Ovary (tissue), 9 donors: ENCODE measurements around the gene RAC2. TPM values are rescaled to one million over a fixed set of nuclear protein-coding genes. Genes with fewer than 3 reads are reported as not detected.

ENCODE experiments used
- DNase-seq, 5 donors: peaks; one replicate each; pipeline ENCODE4 v3.0.0-alpha.2; 2019 to 2020
- H3K27ac ChIP-seq, 2 donors: fragments of 200-600 bp; one replicate each; pipeline versions ENCODE4 v1.5.1 to v1.8.0; 2019 to 2022
- H3K27me3 ChIP-seq: fragments of 200-600 bp; one replicate; pipeline ENCODE4 v1.8.0; 2022
- H3K36me3 ChIP-seq: fragments of 200-600 bp; sonication (generic); one replicate; pipeline ENCODE4 v1.5.1; 2019
- H3K4me1 ChIP-seq: one replicate; pipeline ENCODE4 v1.8.1; 2013; ENCODE audit warnings: mild to moderate bottlenecking, moderate library complexity; ENCODE audit not compliant: insufficient read depth
- H3K4me3 ChIP-seq: fragments of 200-600 bp; sonication (generic); one replicate; pipeline ENCODE4 v1.5.1; 2017
- H3K9me3 ChIP-seq, 2 donors: fragments of 200-600 bp in 1 of 2; sonication (generic) in 1 of 2; one replicate each; pipeline versions ENCODE4 v1.5.1 to v1.8.1; 2013 to 2019; ENCODE audit warnings: mild to moderate bottlenecking in 1 of 2, moderate library complexity in 1 of 2
- CTCF ChIP-seq, 3 donors: fragments of 450-650 bp in 2 of 3; fragments of 200-600 bp in 1 of 3; IDR thresholded peaks; one replicate each; pipeline versions ENCODE4 v1.5.1 to v1.8.0; 2016 to 2022; ENCODE audit warnings: antibody characterized with exemption in 3 of 3, mild to moderate bottlenecking in 1 of 3
- EP300 ChIP-seq: sonication (generic); formaldehyde crosslinking; IDR thresholded peaks from one replicate; pipeline ENCODE4 v1.6.1; 2017; ENCODE audit warnings: antibody characterized with exemption
- POLR2A ChIP-seq: fragments of 450-650 bp; IDR thresholded peaks from one replicate; pipeline ENCODE4 v1.6.1; 2017; ENCODE audit warnings: antibody characterized with exemption, mild to moderate bottlenecking, moderate library complexity
- WGBS, 3 donors: extraction: QIAGEN DNeasy Blood & Tissue Kit in 1 of 3; methylation state at CpG; one replicate each; pipeline versions ENCODE4 v1.1.5 to v1.1.7; 2013 to 2017; 5-methylcytosine and 5-hydroxymethylcytosine counted together
- intact Hi-C, 4 donors: fragments of 100-400 bp; cut with DNase I; formaldehyde crosslinking; loops; one replicate each; pipeline versions ENCODE4 v1.11.0 to v1.15.1; 2022 to 2023
- polyA plus RNA-seq, 2 donors: library from polyadenylated mRNA; stranded (reverse); fragments of 200-250 nt in 1 of 2; fragments of 350-450 nt in 1 of 2; fragmentation: Illumina TruSeq in 1 of 2; extraction: RNeasy Lipid Tissue Mini Kit (QIAGEN cat#74804) in 1 of 2; gene quantifications; one replicate each; pipeline ENCODE4 v1.2.3, GENCODE V29; 2013 to 2014
- small RNA-seq: library from RNA; depleted of rRNA; stranded (forward); fragments of <200 nt; gene quantifications from one replicate; pipeline ENCODE3, GENCODE V24; 2016
- total RNA-seq, 7 donors: library from RNA; depleted of rRNA in 2 of 7; stranded (reverse); fragments of >200 nt in 2 of 7; fragmentation: NEBNext Ultra II Directional in 3 of 7; extraction: Animal tissue kit (Norgen Biotek cat#: 25700) in 3 of 7; gene quantifications; one replicate each; pipeline versions ENCODE4 v1.1.0 to v1.2.4, GENCODE V29; 2016 to 2023
- donor health status: DM: no; HTN: no; CAD: no; lungs with moderate emphysema.
- donor health status: DM: no; HTN: no; CAD: no.
- donor health status: Bipolar disorder and iron deficiency.
- donor health status: DM: yes; HTN: yes; CAD: no.
- donor health status: DM: no; HTN: no; CAD: no.
- donor health status: DM: yes; HTN: yes; CAD: no.

RAC2 gene
- total and polyA plus RNA-seq, 9 donors, result 2.3 to 18.4 (median 6.0) TPM

GRCh38 chr22:37177221-37177620, 66.8 kb downstream of the RAC2 start:
- intact Hi-C loops, result no loop called here
- Histone ChIP-seq H3K4me3 (no peak overlapping the region), H3K27me3 (no peaks in the 10 kb centered on the region), H3K36me3 (no peaks in the 10 kb centered on the region), H3K27ac (no peak overlapping the region), H3K4me1 (peaks cover 13% of the 10 kb centered on the region), H3K9me3 (no peaks in the 10 kb centered on the region)
- 60 to 69% (median 68%) methylated on average over 5 of the region's 5 CpGs for WGBS, 3 donors
- DNase-seq, result peak in 1 of 5 donors; percentile 17
- TF ChIP-seq EP300 (no peak), CTCF (IDR thresholded peaks at IDR 0.05) (no peak), POLR2A (no peak)

- Histone ChIP-seq H3K27me3 (no peaks in the 10 kb centered on the region), H3K36me3 (no peaks in the 10 kb centered on the region), H3K27ac (no peak overlapping the region), H3K4me3 (no peak overlapping the region), H3K9me3 (no peaks in the 10 kb centered on the region), H3K4me1 (peaks cover 13% of the 10 kb centered on the region)
- DNase-seq, result peak; percentile 69 to 75 (median 73)
- intact Hi-C loops, result no loop called here
- WGBS, 3 donors, result 3 to 5% (median 5%) methylated on average over 23 of the region's 23 CpGs
- TF ChIP-seq POLR2A (no peak), CTCF (IDR thresholded peaks at IDR 0.05) (no peak), EP300 (no peak)
Measured at GRCh38 chr22:37176464-37177061, 67.5 kb downstream of the RAC2 start.

- Histone ChIP-seq H3K27me3 (no peaks in the 10 kb centered on the region), H3K36me3 (no peaks in the 10 kb centered on the region), H3K4me3 (no peak overlapping the region), H3K9me3 (no peaks in the 10 kb centered on the region), H3K27ac (no peak overlapping the region), H3K4me1 (peaks cover 13% of the 10 kb centered on the region)
- no peak for TF ChIP-seq CTCF (IDR thresholded peaks at IDR 0.05)
- no peak for TF ChIP-seq EP300
- no peak for TF ChIP-seq POLR2A
- 43 to 48% (median 46%) methylated on average over 18 of the region's 18 CpGs for WGBS, 3 donors
- intact Hi-C loops, result no loop called here
- DNase-seq, result peak in 2 of 5 donors; percentile 35
Measured at GRCh38 chr22:37175414-37176281, 68.4 kb downstream of the RAC2 start.

Small RNA genes within 50 kb of the gene (small RNA-seq; reads per million reads assigned to genes)
- gene Z82188.1, result not detected

Other genes with a start within 250 kb of the RAC2 start
- gene TST, start 224.8 kb downstream of the RAC2 start, total RNA-seq, result 10 to 100 TPM; 25.9 to 59.9 (median 42.4) TPM
- 10 to 100 TPM in 1 of 2 donors, 1 to 10 TPM in 1; 6.4 to 55.7 TPM for gene TST, start 224.8 kb downstream of the RAC2 start, polyA plus RNA-seq
- 100 to 1,000 TPM in 3 of 7 donors, 10 to 100 TPM in 4; 67.7 to 178 (median 91.6) TPM for gene MPST, start 224.5 kb downstream of the RAC2 start, total RNA-seq
- gene MPST, start 224.5 kb downstream of the RAC2 start, polyA plus RNA-seq, result 100 to 1,000 TPM in 1 of 2 donors, 1 to 10 TPM in 1; 5.4 to 163 TPM
- gene KCTD17, start 192.5 kb downstream of the RAC2 start, total RNA-seq, result 10 to 100 TPM; 15.9 to 34.7 (median 28.7) TPM
- 10 to 100 TPM in 1 of 2 donors, 1 to 10 TPM in 1; 4.5 to 25.0 TPM for gene KCTD17, start 192.5 kb downstream of the RAC2 start, polyA plus RNA-seq
- gene TMPRSS6, start 134.6 kb downstream of the RAC2 start, total RNA-seq, result 1 to 10 TPM in 1 of 7 donors, under 1 TPM in 1, not detected in 5; 0.33 to 2.4 TPM
- under 1 TPM in 1 of 2 donors, not detected in 1; 0.04 TPM for gene TMPRSS6, start 134.6 kb downstream of the RAC2 start, polyA plus RNA-seq
- gene IL2RB, start 94.4 kb downstream of the RAC2 start, total RNA-seq, result 1 to 10 TPM in 4 of 7 donors, under 1 TPM in 2, not detected in 1; 0.34 to 4.1 (median 1.4) TPM
- 1 to 10 TPM in 1 of 2 donors, under 1 TPM in 1; 0.42 to 1.6 TPM for gene IL2RB, start 94.4 kb downstream of the RAC2 start, polyA plus RNA-seq
- gene C1QTNF6, start 56.0 kb downstream of the RAC2 start, total RNA-seq, result 1 to 10 TPM; 4.0 to 7.7 (median 4.9) TPM
- 1 to 10 TPM; 6.7 to 8.5 TPM for gene C1QTNF6, start 56.0 kb downstream of the RAC2 start, polyA plus RNA-seq
- gene SSTR3, start 31.8 kb downstream of the RAC2 start, total RNA-seq, result 1 to 10 TPM; 1.7 to 9.2 (median 5.0) TPM
- gene SSTR3, start 31.8 kb downstream of the RAC2 start, polyA plus RNA-seq, result 1 to 10 TPM; 1.6 to 2.2 TPM
- 10 to 100 TPM in 2 of 7 donors, 1 to 10 TPM in 5; 2.4 to 14.5 (median 6.2) TPM for gene CYTH4, start 38.2 kb upstream of the RAC2 start, total RNA-seq
- 1 to 10 TPM; 2.6 to 9.1 TPM for gene CYTH4, start 38.2 kb upstream of the RAC2 start, polyA plus RNA-seq
- under 1 TPM in 2 of 7 donors, not detected in 5; 0.02 to 0.03 TPM for gene ELFN2, start 183.2 kb upstream of the RAC2 start, total RNA-seq
- gene ELFN2, start 183.2 kb upstream of the RAC2 start, polyA plus RNA-seq, result under 1 TPM; 0.01 to 0.05 TPM
- gene MFNG, start 242.1 kb upstream of the RAC2 start, total RNA-seq, result 10 to 100 TPM in 1 of 7 donors, 1 to 10 TPM in 6; 4.4 to 11.1 (median 7.1) TPM
- gene MFNG, start 242.1 kb upstream of the RAC2 start, polyA plus RNA-seq, result 1 to 10 TPM; 4.7 to 7.1 TPM